Right ventricle myocardium inferior (tissue), 1 donor: ENCODE measurements around the gene MAP3K12. TPM values are rescaled to one million over a fixed set of nuclear protein-coding genes. Genes with fewer than 3 reads are reported as not detected.

Experiments used
- ATAC-seq: fragments of 200-7000 bp; cut with Tn5 transposase; one replicate; pipeline ENCODE4 v1.9.1; 2020; ENCODE audit warnings: mild to moderate bottlenecking, moderate library complexity
- DNase-seq: peaks from one replicate; pipeline ENCODE4 v3.0.0; 2021; ENCODE audit errors: missing footprints
- intact Hi-C: fragments of 100-400 bp; cut with DNase I; formaldehyde crosslinking; loops from one replicate; pipeline ENCODE4 v1.11.0; 2022
- total RNA-seq: library from RNA; stranded (reverse); fragmentation: NEBNext Ultra II Directional; extraction: Animal tissue kit (Norgen Biotek cat#: 25700); gene quantifications from one replicate; pipeline ENCODE4 v1.2.1, GENCODE V29; 2021
- donor health status: DM: no; HTN: yes; CAD: no; lungs with severe emphysema.

Gene MAP3K12
- total RNA-seq, 1 donor from 2014 or later = 5.6 TPM

DNA sequence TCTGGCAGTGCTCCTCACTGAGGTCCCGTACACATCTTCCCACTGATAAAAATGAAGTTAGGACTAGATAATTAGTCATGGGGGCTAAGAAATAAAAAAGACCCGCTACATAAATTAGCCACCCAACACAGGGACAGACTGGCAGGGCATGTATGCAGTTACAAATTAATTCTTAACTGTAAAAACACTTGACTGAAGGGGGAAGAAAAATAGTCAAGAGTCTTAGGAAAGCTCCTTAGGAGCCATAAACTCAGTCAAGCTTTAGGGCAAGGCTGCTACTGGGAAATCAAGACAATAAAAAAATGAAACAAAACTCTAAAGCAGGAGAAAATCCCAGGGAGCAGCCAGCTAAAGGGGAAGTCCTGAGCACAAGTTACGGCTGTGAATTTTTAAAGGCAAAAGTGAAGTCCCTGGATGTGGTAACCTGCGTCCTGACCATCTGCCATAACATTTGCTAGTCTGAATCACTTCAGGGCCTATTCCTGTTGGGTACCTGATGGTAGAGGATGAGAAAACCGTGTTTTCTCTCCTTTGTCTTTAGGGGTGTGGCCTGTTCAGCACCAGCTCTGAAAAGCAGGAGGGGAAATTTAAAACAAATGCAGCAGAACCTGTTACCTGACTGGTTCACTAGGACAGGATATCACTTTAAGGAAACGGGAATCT lies 15.5 kb upstream of the MAP3K12 start:
- ATAC-seq (no peak), DNase-seq (no peak)
- intact Hi-C loops = no loop called here

DNA sequence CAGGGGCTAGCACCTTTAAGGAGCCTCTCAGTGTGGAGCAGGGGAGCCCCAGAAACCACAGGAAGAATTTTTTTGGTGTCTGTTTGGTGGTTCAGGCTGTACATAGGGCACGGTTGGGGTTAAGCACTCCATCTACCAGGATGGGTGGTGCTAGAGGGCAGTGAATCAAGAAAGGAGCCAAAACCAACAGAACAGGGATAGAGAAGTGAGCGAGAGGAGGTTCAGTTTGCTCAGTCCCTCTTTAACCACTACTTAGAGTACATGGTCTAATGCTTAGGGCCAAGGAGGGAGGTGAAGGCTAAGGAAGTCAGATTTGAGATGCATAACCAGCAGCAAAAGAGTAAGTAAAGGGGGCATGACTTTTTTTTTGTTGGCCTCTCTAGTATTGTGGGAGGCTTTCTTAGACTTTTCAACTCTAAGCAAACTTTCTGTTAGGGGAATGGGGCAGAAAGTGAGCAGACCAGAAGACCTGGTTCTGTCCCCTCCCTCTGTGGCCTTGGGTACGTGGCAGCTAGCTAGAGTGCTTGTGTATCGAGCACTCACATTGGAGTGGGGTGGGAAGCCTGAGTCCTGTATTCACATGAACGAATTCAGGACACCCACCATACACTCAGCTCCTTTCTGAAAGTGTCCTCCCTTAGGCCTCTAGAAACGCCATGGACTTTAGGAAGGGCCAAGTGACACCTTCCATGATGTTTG lies 14.6 kb upstream of the MAP3K12 start:
- intact Hi-C loops = no loop called here
- DNase-seq (no peak), ATAC-seq (no peak)

DNA sequence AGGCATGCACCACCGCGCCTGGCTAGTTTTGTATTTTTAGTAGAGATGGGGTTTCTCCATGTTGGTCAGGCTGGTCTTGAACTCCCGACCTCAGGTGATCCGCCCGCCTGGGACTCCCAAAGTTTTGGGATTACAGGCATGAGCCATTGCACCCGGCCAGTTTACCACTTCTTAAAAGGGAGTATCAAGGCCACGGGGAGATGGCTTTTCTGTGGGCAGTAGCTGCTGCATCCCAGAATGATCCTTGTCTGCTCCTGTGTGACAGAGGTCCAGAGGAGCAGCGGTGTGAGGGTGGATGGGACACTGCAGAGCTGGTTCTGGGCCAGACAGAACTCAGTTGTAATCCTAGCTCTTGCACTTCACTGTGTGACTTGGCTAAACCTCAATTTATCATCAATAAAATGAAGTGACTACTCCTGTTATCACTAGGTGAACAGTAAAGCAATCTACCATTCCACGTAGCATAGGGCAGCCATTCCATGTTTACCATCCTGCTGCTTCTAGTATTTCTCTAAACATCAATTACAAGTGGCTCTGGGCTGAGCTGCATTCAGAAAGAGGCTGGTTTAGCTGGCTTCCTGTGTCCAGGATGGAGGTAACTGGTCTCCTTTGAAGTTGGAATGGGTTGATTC lies 11.0 kb upstream of the MAP3K12 start:
- ATAC-seq (no peak), DNase-seq (no peak)
- intact Hi-C loops = no loop called here

DNA sequence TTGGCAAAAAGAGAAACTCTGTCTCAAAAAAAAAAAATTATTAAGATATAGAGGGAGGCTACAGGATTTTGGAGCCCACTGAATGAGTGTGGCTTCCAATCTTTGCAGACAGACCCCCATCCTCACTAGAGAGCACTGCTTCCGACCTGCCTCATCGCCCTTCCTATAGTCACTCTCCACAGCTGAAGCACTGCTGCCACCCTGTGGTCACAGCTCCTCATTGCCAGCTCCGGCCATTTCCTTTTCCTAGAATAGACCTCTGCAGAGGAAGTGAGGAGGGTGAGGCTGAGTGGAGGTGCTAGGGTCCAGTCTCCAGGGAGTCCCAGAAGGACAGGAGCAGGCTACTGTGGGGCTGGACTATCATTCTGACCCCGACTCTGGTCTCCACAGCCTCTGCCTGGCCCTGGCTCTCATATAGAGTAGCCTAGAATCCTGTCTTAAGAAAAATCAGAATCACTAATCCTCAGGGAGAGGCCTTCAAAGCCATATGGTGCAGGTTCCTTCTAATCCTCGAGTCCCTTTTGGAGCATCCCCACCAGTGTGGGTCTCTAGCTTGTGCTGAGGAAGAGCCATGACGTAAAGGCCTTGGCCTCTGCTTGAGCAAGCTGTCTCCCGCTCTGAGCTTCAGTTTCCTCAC lies 9.4 kb upstream of the MAP3K12 start:
- ATAC-seq = peak; percentile 81
- intact Hi-C loops = loop anchor here (1.0 to 2.0 kb wide), 2 partner anchors 156 to 184 kb away; no protein-coding TSS in a partner anchor
- peak; percentile 89 for DNase-seq

DNA sequence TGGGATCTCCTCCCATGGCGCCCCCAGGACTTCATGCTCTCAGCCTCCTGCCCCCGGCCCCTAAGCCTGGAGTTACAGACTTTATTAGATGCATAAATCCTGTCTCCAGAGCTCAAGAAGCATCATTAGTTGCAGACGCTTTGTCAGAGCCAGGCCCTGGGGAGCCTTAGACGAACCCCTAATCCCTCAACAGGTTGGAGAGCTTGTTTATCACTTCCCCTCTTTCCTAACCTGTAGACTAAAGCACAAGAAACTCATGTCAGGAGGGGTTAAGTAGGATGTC lies 8.3 kb upstream of the MAP3K12 start:
- DNase-seq (no peak), ATAC-seq (no peak)
- intact Hi-C loops = no loop called here

DNA sequence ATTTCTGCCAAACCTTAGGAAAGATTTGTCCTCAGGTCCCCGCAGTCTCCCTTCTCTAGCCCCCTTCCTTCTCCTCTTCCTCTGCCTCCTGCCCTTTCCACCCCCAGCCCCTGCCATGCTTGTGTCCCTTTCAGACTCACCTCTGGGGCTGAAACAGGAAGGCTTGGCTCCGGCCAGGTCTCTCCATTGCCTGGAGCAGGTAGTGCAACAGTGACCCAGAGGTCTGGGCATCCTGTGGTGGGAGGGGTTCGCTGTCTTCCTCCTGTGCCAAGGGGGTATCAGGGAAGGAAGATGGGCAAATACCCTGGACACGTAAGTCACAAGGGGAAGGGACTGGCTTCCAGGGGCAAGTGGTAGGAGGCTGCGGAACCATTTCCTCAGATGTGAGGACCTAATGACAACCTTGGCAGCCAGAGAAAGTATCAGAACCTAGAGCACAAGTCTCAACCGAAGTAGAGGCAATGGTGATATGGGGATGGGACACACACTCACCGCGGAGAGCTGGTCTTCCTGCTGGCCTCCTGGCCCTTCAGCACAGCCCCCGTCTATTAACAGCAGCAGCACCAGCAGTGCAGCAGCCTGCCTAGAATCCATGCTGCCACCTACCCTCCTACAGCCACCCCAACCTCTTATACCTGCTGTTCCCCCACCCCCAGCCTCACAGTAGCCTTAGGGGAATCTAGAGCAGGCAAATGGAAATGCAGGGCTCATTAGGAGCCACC lies 7.8 kb upstream of the MAP3K12 start, which contains the start of gene NPFF:
Gene NPFF (minus strand): TSS at position 604 of the 722 bp plus-strand sequence. CDS start 10 bp downstream, at position 594.
- intact Hi-C loops = no loop called here
- ATAC-seq = no peak
- peak; percentile 66 for DNase-seq

DNA sequence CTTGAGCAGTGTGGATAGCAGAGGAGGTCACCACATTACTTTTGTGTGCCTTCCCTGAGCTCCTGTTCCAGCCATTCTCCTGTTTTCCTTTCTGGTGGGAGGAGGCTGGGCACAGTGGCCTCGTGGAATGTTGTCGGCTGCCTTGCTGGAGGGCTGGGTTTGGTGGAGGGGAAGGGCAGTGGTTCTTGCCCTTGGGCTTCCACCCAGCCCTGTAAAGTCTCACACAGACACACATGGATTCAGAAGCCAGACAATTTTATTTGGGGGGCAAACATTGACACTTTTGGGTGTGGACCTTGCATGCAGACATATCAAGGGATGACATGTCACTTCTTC lies 7.2 kb upstream of the MAP3K12 start:
- intact Hi-C loops = no loop called here
- DNase-seq = no peak
- ATAC-seq = no peak

DNA sequence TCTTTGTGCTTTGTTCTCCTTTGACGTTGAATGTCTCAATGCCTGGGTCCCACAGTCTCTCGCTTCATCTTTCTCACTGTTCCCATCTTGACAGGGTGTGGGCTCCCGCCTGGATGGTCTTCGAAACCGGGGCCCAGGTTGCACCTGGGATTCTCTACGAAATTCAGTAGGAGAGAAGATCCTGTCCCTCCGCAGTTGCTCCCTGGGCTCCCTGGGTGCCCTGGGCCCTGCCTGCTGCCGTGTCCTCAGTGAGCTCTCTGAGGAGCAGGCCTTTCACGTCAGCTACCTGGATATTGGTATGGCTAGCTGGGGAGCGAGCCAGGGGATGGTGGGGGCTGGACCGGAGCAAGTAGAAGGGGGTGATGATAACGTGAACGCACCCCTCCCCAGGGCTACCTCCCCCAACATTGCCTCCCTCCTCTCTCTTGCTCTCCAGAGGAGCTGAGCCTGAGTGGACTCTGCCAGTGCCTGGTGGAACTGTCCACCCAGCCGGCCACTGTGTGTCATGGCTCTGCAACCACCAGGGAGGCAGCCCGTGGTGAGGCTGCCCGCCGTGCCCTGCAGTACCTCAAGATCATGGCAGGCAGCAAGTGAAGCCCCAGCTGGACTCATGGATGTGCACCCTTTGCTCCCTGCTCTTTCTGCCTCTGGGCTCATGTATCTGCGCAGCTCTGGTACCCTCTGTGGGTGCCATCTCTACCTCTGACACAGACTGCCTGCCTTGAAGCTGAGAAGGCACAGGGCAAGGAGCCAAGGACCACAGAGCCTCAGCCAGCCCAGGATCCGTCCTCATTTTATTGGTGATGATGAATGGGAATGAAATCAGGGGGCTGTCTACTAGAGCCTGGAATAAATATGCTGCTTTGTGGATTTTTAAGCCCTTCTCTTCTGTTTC lies 6.5 kb upstream of the MAP3K12 start:
- DNase-seq (no peak), ATAC-seq (no peak)
- intact Hi-C loops = no loop called here

DNA sequence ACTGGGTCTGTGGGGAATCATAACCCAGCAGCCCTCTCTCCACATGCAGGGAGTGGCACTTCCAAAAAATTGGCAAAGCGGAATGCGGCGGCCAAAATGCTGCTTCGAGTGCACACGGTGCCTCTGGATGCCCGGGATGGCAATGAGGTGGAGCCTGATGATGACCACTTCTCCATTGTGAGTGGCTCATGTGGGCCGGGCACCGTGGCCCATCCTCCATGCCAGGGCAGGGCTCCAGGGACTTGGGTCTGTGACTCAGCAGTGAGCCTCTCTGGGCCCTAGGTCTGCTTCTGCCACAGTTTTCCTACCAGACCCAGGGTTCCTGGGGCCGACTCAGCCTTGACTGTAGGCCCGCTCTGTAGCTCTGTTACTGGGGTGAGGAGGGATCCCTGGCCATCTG lies 5.8 kb upstream of the MAP3K12 start:
- ATAC-seq (no peak), DNase-seq (no peak)
- intact Hi-C loops = no loop called here

DNA sequence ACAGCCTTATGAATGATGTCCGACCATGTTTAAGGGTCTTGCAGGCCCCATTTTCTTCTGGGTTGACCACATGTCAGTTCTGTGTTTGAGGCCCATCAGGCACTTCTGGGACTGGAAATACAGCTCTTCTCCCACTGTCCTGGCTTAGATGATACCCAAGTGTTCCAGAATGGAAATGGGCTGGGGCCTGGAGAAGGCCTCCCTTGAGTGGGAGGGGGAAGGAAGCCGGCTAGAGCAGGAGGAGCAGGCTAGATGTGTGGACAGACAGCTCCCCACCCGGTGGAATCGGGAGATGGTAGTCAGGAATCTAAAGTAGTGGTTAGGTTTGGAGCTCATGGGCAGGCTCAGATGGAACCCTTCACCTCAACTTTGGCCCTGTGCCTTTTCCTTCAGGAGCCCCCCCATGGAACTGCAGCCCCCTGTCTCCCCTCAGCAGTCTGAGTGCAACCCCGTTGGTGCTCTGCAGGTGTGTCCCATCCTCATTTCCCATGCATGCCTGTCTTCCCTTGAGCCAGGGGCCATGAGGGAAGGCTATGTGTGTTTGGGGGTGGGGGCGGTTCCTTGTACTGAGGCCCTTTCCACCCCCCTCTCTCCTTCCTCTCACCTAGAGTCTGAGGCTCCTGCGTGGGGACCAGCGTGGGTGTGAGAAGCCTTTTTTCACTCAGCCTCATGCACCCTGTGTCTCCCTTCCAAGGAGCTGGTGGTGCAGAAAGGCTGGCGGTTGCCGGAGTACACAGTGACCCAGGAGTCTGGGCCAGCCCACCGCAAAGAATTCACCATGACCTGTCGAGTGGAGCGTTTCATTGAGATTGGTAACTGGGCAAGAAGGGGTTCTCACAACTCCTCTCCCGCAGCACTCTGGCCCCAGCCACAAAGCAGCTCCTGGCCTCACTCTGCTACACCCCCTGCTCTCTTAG lies 5.0 kb upstream of the MAP3K12 start:
- intact Hi-C loops = loop anchor here (5.0 kb wide), 1 partner anchor 52 kb away; the partner anchor contains the start of gene PCBP2
- ATAC-seq = no peak
- DNase-seq = no peak

DNA sequence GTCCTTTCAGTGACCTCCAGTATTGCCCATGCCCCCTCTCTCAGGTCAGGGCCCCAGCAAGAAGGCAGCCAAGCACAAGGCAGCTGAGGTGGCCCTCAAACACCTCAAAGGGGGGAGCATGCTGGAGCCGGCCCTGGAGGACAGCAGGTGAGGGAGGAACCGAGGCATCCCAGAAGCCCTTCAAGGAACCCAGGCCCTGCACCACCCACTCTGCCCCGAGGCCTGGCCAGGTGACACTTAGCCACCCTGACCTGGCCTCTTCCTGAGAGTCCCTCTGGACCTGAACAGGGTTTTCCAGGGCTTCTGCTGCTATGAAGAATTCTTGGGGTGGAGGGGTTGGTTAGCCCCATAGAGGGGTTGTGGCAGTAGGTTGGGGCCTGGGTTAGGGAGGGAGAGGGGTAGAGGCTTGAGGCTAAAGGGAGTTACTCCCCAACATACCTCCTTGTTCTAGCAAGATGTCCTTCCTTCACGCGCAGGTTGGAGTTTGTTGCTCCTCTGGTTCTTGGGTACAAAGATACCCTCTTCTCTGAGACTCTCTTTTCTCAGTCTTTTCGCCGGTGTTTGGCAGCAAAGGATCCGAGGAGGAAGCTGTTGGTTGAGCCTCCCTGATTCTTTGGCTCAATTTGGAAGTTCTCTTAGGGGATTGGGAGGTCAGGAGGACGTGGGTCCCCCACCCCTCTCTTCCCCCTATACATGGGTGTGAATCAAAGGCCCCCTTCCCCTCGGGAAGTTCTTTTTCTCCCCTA lies 3.9 kb upstream of the MAP3K12 start:
- intact Hi-C loops = loop anchor here (5.0 kb wide), 1 partner anchor 51 kb away; the partner anchor contains the start of gene PCBP2
- ATAC-seq = no peak
- DNase-seq = no peak

DNA sequence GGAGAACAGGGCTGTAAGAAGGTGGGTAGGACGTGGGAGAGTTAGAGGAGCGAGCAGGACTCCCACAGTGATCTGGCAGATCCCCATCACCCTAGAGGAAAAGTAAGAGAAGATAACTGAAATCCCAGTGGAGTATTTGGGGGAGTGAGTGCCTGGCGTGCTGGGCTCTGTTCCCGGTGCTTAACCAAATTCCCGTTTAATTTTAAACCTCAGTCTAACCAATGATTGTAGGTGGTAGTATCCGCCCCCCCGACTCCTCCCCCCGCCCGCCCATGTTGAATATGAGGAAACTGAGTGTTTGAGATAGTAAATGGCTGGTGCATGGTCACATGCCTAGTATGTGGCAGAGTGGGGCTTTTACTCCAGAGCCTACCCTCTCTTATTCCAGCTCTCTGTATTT lies 3.1 kb upstream of the MAP3K12 start:
- no peak for ATAC-seq
- no peak for DNase-seq
- intact Hi-C loops = loop anchor here (5.0 kb wide), 1 partner anchor 50 kb away; the partner anchor contains the start of gene PCBP2

DNA sequence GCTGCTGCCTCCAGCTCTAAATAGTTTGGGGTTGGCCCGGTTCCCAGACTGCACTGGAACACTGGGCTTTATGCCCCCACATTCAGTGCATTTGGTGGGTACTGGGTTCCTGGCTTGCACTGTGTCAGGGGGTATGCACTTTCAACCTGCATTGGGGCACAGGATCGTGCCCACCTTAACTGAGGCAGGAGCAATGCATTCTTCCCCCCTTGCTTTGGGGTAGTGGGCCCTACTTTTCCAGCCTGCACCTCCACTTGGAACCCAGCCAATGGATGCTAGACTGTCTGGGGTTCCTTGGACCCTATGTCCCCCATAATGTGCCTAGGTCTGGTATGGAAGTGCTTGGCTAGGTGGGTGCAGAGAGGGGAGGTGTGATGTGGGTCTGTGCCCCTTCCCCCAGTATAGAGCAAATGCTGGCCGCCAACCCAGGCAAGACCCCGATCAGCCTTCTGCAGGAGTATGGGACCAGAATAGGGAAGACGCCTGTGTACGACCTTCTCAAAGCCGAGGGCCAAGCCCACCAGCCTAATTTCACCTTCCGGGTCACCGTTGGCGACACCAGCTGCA lies 2.4 kb upstream of the MAP3K12 start:
- ATAC-seq (no peak), DNase-seq (no peak)
- intact Hi-C loops = loop anchor here (5.0 kb wide), 1 partner anchor 49 kb away; the partner anchor contains the start of gene PCBP2

DNA sequence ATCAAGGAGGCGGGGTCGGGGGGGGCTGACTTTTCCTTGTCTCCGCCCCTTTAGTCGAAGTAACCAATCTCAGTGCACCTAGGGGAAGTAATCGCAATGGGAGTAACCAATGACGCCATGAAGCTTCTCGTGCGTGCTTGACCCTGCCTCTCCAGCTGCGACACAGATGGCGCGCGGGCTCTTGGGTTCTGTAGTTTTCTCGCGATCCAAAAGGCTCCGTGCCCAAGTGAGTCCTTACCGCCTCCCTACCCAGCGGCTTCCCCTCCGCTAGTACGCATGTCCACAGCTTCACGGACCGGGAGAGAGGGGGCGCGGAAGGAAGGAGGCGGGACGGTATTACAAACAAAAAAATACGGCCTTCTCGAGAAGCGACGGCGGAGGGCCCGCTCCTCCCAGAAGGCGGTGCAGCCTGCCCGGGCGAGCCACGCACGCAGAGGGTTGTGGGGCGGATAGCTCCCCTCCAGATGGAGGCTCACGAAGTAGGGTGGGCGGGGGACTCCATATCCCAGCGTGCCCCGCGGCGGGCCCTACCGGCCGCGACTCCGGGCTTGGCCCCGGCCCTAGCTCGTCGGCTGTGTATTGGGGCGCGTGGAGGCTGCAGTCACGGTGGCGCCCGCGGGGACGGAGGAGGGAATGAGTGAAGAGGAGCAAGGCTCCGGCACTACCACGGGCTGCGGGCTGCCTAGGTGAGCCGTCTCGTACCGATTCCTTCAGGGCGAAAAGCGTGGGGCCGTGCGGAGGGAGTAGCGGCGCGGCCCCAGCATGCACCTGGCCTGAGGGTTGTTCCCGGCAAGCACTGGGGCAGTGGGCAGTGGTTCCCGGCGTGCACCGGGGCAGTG lies 1.7 kb upstream of the MAP3K12 start, which contains the start of gene TARBP2:
Gene TARBP2 (plus strand): TSS at position 508 of the 839 bp plus-strand sequence. CDS start 126 bp downstream, at position 634.
- ATAC-seq = peak; percentile 89
- intact Hi-C loops = loop anchor here (5.0 kb wide), 1 partner anchor 49 kb away; the partner anchor contains the start of gene PCBP2
- DNase-seq = peak; percentile 99
